GM15510 (cell line): ENCODE results near the gene CYP4F8.

Experiments
- POLR2A ChIP-seq: IDR thresholded peaks from 3 replicates; pipeline ENCODE4 v1.6.1; 2011; ENCODE audit warnings: borderline replicate concordance; ENCODE audit not compliant: insufficient read length; ENCODE audit errors: extremely low read depth

Gene CYP4F8

DNA sequence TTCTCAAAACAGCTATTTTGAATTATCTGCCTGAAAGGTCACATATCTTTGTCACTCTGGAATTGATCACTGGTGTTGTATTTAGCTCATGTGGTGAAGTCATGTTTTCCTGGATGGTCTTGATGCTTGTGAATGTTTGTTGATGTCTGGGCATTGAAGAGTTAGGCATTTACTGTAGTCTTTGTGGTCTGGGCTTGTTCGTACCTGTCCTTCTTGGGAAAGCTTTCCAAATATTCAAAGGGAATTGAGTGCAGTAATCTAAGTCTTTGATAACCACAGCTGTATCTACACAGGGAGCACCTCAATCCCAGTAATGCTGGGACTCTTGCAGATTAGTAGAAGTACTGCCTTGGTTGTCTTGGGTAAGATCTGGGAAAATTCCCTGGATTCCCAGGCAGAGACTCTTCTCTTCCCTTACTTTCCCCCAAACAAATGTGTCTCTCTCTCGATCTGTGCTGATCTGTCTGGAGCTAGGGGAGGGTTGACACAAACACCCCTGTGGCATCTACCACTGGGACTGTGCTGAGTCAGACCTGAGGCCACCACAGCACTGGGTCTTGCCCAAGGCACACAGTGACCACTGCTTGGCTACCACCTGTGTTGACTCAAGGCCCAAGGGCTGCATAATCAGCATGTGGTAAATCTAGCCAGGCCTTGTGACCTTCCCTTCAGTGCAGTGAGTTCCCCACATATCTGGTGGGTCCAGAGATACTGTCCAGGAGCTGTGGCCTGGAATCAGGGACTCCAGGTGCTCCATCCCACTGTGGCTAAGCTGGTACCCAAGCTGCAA, 20.2 kb downstream of the CYP4F8 start:
- no peak for TF ChIP-seq POLR2A

DNA sequence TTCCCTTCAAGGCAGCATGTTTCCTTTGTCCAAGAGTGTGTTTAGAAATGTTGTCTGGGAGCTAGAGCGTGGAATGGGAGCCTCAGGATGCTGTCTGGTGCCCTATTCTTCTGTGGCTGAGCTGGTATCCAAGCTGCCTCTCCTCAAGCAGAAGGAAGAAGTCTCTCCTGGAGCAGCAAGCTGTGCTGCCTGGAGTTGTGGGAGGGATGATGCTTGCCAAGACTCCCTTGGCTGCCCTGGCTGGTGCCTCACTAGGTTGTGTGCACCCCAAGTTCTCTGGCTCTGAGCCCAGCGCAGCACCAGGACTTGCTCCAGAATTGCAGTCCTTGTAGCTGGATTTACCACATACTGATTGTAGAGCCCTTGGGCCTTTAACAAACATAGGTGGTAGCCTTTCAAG, 21.0 kb downstream of the CYP4F8 start:
- no peak for TF ChIP-seq POLR2A

DNA sequence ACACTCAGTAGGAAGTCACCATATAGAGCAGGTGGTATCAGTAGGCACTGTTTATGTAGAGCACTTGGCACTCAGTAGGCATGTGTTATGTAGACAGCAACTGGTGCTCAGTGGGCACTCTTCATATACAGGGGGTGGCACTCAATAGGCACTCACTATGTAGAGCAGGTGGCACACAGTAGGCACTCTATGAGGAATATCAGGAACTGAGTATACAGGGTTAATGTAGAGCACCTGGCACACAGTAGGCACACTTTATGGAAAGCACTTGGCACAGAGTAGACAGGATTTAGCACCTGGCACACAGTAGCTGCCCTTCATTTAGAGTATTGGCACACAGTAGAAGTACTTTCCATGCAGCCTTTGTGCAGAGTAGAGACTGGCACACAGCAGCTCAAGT, 24.6 kb downstream of the CYP4F8 start:
- TF ChIP-seq POLR2A = no peak

DNA sequence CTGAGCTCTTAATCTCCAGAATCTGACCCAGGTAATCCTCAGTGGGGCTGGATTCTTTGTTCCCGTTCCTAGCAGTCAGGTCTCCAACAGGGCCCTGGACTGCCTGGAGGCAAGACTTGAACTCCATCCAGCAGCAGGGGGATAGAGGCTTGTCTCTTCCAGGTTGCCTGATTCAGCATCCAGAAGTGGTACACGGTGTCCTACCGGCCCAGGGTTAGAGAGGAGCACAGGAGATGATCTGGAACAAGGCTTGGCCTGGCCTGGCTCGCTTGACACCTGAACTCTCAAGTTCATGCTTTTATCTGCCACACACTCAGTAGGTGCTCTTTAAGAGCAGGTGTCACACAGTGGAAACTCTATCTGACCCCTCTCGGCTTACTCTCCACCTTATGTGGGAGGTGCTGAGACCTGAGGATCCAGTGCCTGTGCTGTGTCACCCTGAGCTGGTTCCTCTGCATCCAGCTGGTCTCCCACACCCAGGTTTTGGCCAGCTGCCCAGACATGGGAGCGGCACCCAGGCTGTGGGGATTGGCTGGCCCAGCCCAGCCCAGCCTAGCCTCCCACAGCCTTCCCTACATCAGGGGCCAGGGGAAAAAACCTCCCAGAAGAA, 25.4 kb downstream of the CYP4F8 start, which contains the start of gene CYP4F3:
CYP4F3 (plus strand) TSS at position 604 of the 610 bp plus-strand sequence. CDS start 519 bp downstream, outside the sequence.
- no peak for TF ChIP-seq POLR2A

DNA sequence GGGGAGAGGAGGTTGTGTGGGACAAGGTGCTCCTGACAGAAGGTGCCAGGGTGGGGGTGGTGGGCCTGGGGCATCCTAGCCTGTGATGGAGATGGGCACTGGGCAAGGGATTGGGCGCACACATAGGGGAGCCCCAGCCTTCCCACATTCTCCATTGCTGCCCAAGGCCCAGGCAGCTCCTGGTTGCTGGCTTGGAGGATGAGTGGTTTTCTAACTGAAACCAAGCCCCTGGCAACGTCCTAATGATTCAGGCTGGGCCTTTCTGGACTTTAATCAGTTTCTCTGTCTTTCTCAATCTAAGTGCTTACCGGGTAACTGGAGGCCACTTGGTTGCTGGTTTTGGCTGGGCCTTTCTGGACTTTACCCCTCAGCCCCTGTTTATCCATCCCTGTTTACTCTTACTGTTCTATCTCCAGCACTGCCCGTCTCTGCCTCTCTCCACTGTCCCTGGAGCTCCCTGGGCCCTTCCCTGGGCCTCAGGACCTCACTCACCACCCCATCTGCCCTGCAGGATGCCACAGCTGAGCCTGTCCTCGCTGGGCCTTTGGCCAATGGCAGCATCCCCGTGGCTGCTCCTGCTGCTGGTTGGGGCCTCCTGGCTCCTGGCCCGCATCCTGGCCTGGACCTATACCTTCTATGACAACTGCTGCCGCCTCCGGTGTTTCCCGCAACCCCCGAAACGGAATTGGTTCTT, 26.0 kb downstream of the CYP4F8 start:
- no peak for TF ChIP-seq POLR2A

DNA sequence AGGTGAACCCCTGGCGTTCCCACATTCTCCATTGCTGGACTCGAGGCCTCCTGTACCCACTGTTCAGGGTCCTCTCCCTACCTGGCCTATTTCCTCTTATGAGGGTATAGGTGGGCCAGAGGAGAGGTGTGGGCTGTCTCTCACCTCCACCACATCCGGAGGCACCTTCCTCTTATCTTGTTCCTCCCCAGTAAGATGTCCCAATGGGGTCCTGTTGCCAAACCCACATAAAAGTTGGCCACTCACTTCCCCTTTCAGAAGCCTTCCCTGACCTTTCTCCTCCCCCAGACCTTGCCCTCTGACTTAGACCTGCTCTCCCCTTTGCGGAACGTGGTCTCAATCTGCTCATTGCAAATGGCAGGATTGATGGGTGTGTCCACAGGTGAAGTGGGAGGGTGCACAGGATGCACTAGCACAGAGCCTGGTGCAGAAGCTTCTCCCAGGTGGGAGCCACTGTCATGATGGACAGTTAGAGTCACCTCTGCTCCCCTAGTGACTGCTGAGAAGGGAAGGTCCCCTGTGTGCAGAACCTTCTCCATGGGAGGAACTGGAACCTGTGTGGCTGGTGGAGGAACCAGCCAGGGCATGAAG, 27.0 kb downstream of the CYP4F8 start:
- no peak for TF ChIP-seq POLR2A

DNA sequence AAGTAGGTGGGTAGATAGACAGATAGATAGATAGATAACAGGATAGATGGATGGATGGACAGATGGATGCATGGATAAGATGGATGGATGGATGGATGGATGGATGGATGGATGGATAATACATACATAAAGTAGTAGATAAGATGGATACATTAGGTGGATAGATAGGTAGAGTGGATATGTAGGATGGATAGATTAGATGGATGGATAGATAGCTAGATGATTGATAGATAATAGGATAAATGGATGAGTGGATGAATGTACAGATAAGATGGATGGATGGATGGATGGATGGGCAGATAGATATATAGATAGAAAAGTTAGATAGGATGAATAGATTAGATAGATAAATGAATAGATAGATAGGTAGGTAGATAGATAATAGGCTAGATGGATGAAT, 27.8 kb downstream of the CYP4F8 start:
- no peak for TF ChIP-seq POLR2A

DNA sequence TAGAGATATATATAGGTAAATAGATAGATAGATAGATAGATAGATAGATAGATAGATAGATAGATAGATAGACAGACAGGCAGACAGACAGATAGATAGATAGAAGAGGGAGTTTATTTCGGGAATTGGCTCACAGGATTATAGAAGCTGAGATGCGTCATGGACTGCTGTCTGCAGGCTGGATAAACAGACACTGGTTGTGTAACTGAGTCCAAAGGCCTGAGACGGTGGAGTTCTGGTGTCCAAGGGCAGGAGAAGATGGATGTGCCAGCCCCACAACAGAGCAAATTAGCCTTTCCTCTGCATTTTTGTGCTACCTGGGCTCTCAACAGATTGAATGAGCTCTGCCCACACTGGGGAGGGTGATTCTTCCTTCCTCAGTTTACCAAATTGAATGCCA, 28.4 kb downstream of the CYP4F8 start:
- TF ChIP-seq POLR2A = no peak

DNA sequence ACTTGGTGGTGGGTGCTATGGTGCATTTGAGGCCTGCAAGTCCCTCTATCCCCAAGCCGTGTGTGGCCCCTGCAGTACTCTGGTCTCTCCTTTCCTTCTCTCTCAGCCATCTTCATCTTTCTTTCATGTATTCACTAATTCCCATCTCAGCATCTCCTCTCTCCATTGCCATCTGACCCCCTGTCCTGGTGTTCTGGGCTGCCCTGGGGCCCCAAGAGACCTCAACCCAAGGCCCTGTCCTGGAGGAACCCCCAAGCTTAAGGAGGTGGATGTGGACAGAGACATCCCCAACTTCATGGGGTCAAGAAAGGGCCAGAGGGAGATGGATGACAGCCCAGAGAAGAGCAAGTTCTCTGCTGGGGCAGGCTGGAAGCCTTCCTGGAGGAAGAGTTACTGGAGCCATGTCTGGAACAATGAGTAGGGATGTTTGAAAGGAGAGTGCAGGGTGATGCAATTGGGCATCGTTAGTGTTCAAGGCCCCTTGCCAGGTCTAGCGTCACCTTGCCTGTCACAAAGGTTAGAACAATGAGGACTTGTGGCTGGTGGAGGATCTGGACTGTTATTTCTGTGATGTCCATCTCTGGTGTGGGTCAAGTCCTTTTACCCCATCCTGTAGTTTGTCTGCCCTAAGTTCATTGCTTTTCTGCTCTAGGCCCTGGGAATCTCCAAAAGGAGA, 29.2 kb downstream of the CYP4F8 start:
- no peak for TF ChIP-seq POLR2A

DNA sequence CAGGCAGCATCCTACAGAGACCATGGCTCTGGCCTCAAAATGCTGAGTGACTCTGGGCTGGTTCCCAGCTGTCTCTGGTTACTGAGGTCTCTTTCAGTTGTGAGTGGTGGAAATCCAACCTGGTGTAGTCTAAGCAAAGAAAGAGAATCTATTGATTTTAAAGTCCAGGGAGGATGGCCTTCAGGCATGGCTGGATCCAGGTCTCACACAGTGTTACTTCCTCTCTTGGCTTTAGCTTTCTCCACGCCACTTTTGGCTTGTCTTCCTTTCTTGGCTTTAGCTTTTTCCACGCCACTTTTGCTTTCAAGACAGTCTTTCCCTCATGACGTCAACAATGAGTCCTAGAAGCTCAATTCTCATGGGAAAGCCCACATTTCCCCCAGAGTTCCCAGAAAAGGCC, 29.8 kb downstream of the CYP4F8 start:
- no peak for TF ChIP-seq POLR2A

DNA sequence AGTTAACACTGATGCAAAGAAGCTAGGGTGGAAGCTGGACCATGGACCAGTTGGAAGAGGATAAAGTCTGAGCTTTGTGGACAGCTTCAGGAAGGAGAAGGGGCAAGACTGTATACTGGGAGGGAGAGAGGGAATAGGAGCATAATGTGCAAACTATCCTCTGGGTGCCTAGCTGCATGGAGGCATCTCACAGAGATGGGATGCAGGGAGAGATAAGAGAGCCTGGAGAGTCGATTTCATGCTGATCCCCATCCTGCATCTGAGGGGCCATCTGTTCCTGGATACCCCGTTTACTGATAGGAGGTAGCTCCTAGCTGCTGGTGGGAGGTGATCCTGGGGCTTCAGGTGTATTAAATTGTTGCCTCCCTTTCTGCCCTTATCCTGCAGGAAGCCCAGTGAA, 34.5 kb downstream of the CYP4F8 start:
- TF ChIP-seq POLR2A = no peak

DNA sequence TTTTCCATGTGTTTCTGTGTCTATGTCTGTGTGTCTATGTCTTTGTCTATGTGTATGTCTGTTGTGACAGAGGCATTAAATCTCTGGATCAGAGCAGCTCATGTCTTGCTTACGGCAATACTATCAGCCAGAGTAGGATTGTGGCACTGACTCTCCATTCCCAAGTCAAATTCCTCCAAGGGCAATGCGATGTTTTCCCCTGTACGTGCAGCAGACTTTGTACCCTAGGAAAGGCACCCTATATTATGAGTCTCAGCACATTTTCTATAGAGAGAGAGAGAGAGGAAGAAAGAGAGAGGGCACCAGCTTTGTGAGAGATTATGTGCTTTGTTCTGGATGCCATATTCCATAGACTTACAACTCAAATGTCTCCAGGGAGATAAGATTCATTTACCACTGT, 36.8 kb downstream of the CYP4F8 start:
- no peak for TF ChIP-seq POLR2A

DNA sequence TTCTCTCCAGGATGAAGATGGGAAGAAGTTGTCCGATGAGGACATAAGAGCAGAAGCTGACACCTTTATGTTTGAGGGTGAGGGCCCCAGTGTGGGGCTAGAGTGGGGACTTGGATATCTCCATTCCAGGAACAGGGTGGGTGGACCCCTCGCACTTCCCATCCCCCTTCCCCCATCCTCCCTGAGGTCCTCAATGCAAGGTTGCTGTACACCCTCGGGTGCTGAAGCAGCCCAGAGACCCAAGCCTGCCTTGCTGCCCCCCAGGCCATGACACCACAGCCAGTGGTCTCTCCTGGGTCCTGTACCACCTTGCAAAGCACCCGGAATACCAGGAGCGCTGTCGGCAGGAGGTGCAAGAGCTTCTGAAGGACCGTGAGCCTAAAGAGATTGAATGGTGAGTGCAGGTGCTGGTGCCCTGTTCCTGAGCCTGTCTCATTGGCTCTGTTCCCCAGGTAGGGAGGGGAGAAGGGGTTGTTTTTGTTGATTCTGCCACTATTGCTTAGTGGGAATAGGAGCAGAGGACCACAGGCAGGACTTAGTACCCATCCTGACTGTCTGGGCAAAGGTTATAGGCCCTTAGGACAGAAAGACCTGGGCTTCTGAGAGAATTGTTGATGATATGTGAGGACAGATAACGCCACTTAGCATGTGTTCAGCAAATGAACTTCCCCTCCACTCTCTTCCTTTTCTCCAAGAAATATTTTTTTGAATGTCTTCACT, 37.7 kb downstream of the CYP4F8 start:
- TF ChIP-seq POLR2A = no peak

DNA sequence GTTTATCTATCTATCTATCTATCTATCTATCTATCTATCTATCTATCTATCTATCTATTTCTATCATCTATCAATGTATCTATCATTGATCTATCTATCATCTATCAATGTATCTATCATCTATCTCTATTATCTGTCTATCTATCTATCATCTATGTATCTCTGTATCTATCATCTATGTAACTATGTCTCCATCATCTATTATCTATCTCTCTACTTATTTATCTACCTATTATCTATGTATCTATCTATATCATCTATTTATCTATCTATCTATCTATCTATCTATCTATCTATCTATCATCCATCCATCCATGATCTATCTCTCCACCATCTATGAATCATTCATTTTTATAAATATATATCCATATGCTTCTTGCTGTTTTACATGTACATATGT, 41.4 kb downstream of the CYP4F8 start:
- TF ChIP-seq POLR2A = no peak
